LNCaP clone FGC (cell line): Measurements from ENCODE around the gene IFIT3.
A peak's percentile ranks its signal among the peaks of the same experiment; 100 is the strongest.

Source experiments
- DNase-seq: peaks from one replicate; pipeline ENCODE4 v3.0.0-alpha.2; 2011; ENCODE audit warnings: low read depth
- H3K4me3 ChIP-seq: 2 replicates; pipeline ENCODE4 v1.5.1; 2011; ENCODE audit warnings: mild to moderate bottlenecking, low read depth, low read length, control low read depth
- CTCF ChIP-seq: IDR thresholded peaks from 2 replicates; pipeline ENCODE4 v1.5.1; 2012; ENCODE audit warnings: mild to moderate bottlenecking; ENCODE audit not compliant: control insufficient read depth, insufficient read depth; ENCODE audit errors: extremely low read depth

IFIT3 gene

GRCh38 chr10:89297356-89297755 is 30.4 kb upstream of the IFIT3 start:
- no peak overlapping the region for H3K4me3 ChIP-seq
- DNase-seq, result no peak
- TF ChIP-seq CTCF, result no peak

GRCh38 chr10:89297791-89298190 is 30.0 kb upstream of the IFIT3 start:
- TF ChIP-seq CTCF, result no peak
- no peak overlapping the region for H3K4me3 ChIP-seq
- no peak for DNase-seq

- no peak for TF ChIP-seq CTCF
- no peak for DNase-seq
- no peak overlapping the region for H3K4me3 ChIP-seq
Observed at GRCh38 chr10:89299031-89299430, 28.8 kb upstream of the IFIT3 start.

GRCh38 chr10:89301232-89301631 is 26.6 kb upstream of the IFIT3 start:
- no peak for DNase-seq
- peak overlapping the region; percentile 48 for H3K4me3 ChIP-seq
- no peak for TF ChIP-seq CTCF

GRCh38 chr10:89301721-89302445 is 25.9 kb upstream of the IFIT3 start, which contains the start of gene IFIT2:
IFIT2 (plus strand) TSS chr10:89302046; CDS start chr10:89302124, 78 bp downstream.
- peak within 1 kb of the TSS; percentile 48 for H3K4me3 ChIP-seq
- DNase-seq, result peak; percentile 59
- no peak for TF ChIP-seq CTCF

- peak overlapping the region; percentile 48 for H3K4me3 ChIP-seq
- no peak for DNase-seq
- TF ChIP-seq CTCF, result no peak
Observed at GRCh38 chr10:89302625-89303024, 25.2 kb upstream of the IFIT3 start.

- H3K4me3 ChIP-seq, result no peak overlapping the region
- no peak for TF ChIP-seq CTCF
- DNase-seq, result no peak
Observed at GRCh38 chr10:89303161-89303560, 24.6 kb upstream of the IFIT3 start.
